Measurements from ENCODE around the gene NPFFR1. TPM values are rescaled to one million over a fixed set of nuclear protein-coding genes. Genes with fewer than 3 reads are reported as not detected.

Gene NPFFR1
- total and polyA plus RNA-seq, 2 experiments from 2014 or later = 0.03 to 0.05 TPM

DNA sequence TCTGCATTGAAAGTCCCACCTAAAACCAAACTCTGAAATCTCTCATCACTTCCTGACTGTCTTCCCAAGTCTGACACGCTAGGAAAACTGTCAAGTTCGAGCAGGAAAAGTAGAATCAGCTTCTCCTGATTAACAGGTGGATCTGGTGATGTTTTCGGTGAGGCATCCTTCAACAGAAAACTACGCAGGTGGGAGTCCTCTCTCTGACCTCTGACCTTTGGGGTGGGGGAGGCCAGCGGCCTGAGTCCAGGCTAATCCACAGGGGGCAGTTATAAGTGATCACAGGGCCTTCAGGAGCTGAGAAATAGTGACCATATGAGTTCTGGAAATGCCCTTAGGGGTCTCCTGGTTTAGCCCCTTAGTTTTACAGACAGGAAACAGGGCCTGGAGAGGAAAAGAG, 13.4 kb upstream of the NPFFR1 start:
- H3K4me1 ChIP-seq (ENCODE audit: insufficient read depth) = no peaks in the 10 kb centered on the region
- no peaks in the 10 kb centered on the region for H3F3A ChIP-seq (replicated peaks; ENCODE audit: low read depth)
- Mint-ChIP-seq H3K27me3 (ENCODE audit: insufficient read depth, low read depth, poor library complexity) (peaks cover 2% of the 10 kb centered on the region), H3K27ac (no peak overlapping the region), H3K4me3 (no peak overlapping the region), H3K36me3 (ENCODE audit: low read depth) (peaks cover 4% of the 10 kb centered on the region; the same call in 1 of the 3 replicates), H3K4me1 (peaks cover 17% of the 10 kb centered on the region), H3K9me3 (no peaks in the 10 kb centered on the region)
- no peaks in the 10 kb centered on the region for H3K36me3 ChIP-seq (ENCODE audit: insufficient read depth)
- H3K9me2 ChIP-seq (ENCODE audit: insufficient read depth) = no peaks in the 10 kb centered on the region
- TF ChIP-seq ZNF331 (CRISPR knock-in tag; IDR thresholded peaks at IDR 0.05; ENCODE audit: low read depth) = no peak
- no peak for TF ChIP-seq EZH2 (IDR thresholded peaks at IDR 0.05; ENCODE audit: low read depth, unreplicated experiment)
- no peak for TF ChIP-seq CTCF (conservative IDR thresholded peaks at IDR 0.05; ENCODE audit: low read depth in 2 of 2)
- TF ChIP-seq POLR2AphosphoS5 (IDR thresholded peaks at IDR 0.05; ENCODE audit: low read depth) = no peak
- H3K4me2 ChIP-seq = no peak overlapping the region
- H4K20me1 ChIP-seq (replicated peaks; ENCODE audit: insufficient read depth) = no peaks in the 10 kb centered on the region
- no peak overlapping the region for H3K27ac ChIP-seq (ENCODE audit: low read depth)
- no peaks in the 10 kb centered on the region for H3K79me2 ChIP-seq (replicated peaks; ENCODE audit: insufficient read depth)
- no peaks in the 10 kb centered on the region for H3K27me3 ChIP-seq (ENCODE audit: insufficient read depth)
- no peak for ATAC-seq
- H2AFZ ChIP-seq = no peak overlapping the region
- no peak overlapping the region for H3K4me3 ChIP-seq
- no peak for DNase-seq (ENCODE audit: low spot score)

DNA sequence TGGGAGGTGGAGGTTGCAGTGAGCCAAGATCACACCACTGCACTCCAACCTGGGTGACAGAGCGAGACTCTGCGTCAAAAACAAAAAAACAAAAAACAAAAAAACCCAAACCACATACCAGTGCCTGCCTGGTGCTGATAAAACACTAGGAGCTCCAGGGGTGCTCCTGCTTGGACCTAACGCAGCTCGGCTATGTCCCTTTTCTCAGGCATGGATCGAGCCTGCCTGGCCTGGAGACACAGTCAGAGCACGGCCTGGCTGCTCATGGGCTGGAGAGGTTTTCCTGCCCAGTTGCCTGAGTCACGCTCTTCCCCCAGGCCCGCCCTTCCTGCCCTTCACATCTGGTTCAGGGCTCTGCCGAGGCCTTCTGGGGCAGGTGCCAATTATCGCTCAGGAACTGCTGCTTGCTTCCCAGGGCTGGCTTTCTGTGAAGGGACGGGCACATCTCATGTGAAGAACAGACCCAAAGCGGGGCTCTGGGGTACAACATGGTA, 12.6 kb upstream of the NPFFR1 start:
- Histone ChIP-seq H4K20me1 (replicated peaks; ENCODE audit: insufficient read depth) (no peaks in the 10 kb centered on the region), H3F3A (replicated peaks; ENCODE audit: low read depth) (no peaks in the 10 kb centered on the region), H3K27me3 (ENCODE audit: insufficient read depth) (no peaks in the 10 kb centered on the region), H3K4me3 (no peak overlapping the region), H3K36me3 (ENCODE audit: insufficient read depth) (no peaks in the 10 kb centered on the region), H3K4me2 (no peak overlapping the region), H3K27ac (ENCODE audit: low read depth) (no peak overlapping the region), H3K4me1 (ENCODE audit: insufficient read depth) (no peaks in the 10 kb centered on the region), H2AFZ (no peak overlapping the region), H3K79me2 (replicated peaks; ENCODE audit: insufficient read depth) (no peaks in the 10 kb centered on the region), H3K9me2 (ENCODE audit: insufficient read depth) (peaks cover under 1% of the 10 kb centered on the region; the same call in 1 of the 2 replicates)
- ATAC-seq = peak; percentile 58
- Mint-ChIP-seq H3K9me3 (no peaks in the 10 kb centered on the region), H3K27me3 (ENCODE audit: insufficient read depth, low read depth, poor library complexity) (peaks cover 2% of the 10 kb centered on the region), H3K36me3 (ENCODE audit: low read depth) (peaks cover 4% of the 10 kb centered on the region; the same call in 1 of the 3 replicates), H3K4me3 (no peak overlapping the region), H3K4me1 (peaks cover 17% of the 10 kb centered on the region), H3K27ac (no peak overlapping the region)
- no peak for DNase-seq (ENCODE audit: low spot score)
- no peak for TF ChIP-seq ZNF331 (CRISPR knock-in tag; IDR thresholded peaks at IDR 0.05; ENCODE audit: low read depth)
- no peak for TF ChIP-seq ZNF114 (CRISPR knock-in tag; IDR thresholded peaks at IDR 0.05)
- TF ChIP-seq, protein P1, sequence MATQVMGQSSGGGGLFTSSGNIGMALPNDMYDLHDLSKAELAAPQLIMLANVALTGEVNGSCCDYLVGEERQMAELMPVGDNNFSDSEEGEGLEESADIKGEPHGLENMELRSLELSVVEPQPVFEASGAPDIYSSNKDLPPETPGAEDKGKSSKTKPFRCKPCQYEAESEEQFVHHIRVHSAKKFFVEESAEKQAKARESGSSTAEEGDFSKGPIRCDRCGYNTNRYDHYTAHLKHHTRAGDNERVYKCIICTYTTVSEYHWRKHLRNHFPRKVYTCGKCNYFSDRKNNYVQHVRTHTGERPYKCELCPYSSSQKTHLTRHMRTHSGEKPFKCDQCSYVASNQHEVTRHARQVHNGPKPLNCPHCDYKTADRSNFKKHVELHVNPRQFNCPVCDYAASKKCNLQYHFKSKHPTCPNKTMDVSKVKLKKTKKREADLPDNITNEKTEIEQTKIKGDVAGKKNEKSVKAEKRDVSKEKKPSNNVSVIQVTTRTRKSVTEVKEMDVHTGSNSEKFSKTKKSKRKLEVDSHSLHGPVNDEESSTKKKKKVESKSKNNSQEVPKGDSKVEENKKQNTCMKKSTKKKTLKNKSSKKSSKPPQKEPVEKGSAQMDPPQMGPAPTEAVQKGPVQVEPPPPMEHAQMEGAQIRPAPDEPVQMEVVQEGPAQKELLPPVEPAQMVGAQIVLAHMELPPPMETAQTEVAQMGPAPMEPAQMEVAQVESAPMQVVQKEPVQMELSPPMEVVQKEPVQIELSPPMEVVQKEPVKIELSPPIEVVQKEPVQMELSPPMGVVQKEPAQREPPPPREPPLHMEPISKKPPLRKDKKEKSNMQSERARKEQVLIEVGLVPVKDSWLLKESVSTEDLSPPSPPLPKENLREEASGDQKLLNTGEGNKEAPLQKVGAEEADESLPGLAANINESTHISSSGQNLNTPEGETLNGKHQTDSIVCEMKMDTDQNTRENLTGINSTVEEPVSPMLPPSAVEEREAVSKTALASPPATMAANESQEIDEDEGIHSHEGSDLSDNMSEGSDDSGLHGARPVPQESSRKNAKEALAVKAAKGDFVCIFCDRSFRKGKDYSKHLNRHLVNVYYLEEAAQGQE (IDR thresholded peaks at IDR 0.05; ENCODE audit: unreplicated experiment) = no peak
